Gastroesophageal sphincter (tissue), 3 donors: ENCODE measurements around the gene GPSM3.

Source experiments
- POLR2A ChIP-seq, 2 donors: fragments of 450-650 bp; IDR thresholded peaks; one replicate each; pipeline ENCODE4 v1.6.1; 2017; ENCODE audit warnings: antibody characterized with exemption in 2 of 2, mild to moderate bottlenecking in 2 of 2, moderate library complexity in 1 of 2
- TF ChIP-seq, protein P1 (sequence below), 4 experiments: fragments of 200-600 bp in 2 of 4; fragments of 450-650 bp in 2 of 4; sonication (generic) in 1 of 4; IDR thresholded peaks; one replicate each; pipeline ENCODE4 v1.5.1; 2017 to 2019; ENCODE audit warnings: antibody characterized with exemption in 4 of 4, mild to moderate bottlenecking in 2 of 4, moderate library complexity in 2 of 4

- TF ChIP-seq, protein P1, sequence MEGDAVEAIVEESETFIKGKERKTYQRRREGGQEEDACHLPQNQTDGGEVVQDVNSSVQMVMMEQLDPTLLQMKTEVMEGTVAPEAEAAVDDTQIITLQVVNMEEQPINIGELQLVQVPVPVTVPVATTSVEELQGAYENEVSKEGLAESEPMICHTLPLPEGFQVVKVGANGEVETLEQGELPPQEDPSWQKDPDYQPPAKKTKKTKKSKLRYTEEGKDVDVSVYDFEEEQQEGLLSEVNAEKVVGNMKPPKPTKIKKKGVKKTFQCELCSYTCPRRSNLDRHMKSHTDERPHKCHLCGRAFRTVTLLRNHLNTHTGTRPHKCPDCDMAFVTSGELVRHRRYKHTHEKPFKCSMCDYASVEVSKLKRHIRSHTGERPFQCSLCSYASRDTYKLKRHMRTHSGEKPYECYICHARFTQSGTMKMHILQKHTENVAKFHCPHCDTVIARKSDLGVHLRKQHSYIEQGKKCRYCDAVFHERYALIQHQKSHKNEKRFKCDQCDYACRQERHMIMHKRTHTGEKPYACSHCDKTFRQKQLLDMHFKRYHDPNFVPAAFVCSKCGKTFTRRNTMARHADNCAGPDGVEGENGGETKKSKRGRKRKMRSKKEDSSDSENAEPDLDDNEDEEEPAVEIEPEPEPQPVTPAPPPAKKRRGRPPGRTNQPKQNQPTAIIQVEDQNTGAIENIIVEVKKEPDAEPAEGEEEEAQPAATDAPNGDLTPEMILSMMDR (IDR thresholded peaks at IDR 0.05) = no peak
- TF ChIP-seq POLR2A (IDR thresholded peaks at IDR 0.05) = no peak
These were observed 19.8 kb upstream of the GPSM3 start for GRCh38 chr6:32212076-32212760.
